Astrocyte (in vitro differentiated cells and primary cell): ENCODE results near the gene PTCH2. TPM values are rescaled to one million over a fixed set of nuclear protein-coding genes. Genes with fewer than 3 reads are reported as not detected.

Experiments used
- DNase-seq: peaks from one replicate; pipeline ENCODE4 v3.0.0-alpha.2; 2010; ENCODE audit warnings: low read depth
- FAIRE-seq: peaks from 2 replicates; lab custom pipeline; 2011; peaks lifted over from hg19 to GRCh38; lab: Jason Lieb, UNC
- H2AFZ ChIP-seq: 2 replicates; pipeline ENCODE4 v1.6.0; 2012; ENCODE audit warnings: low read depth, low read length, inconsistent platforms
- H3K27ac ChIP-seq: 2 replicates; pipeline ENCODE4 v1.5.1; 2011; ENCODE audit warnings: low read depth, low read length, inconsistent platforms
- H3K27me3 ChIP-seq: 2 replicates; pipeline ENCODE4 v1.6.0; 2011; ENCODE audit warnings: low read length, inconsistent platforms; ENCODE audit not compliant: insufficient read depth
- H3K36me3 ChIP-seq: 2 replicates; pipeline ENCODE4 v1.5.1; 2011; ENCODE audit warnings: low read length, inconsistent platforms; ENCODE audit not compliant: insufficient read depth
- H3K4me1 ChIP-seq: 2 replicates; pipeline ENCODE4 v1.5.1; 2011; ENCODE audit warnings: low read length, inconsistent platforms; ENCODE audit not compliant: insufficient read depth
- H3K4me2 ChIP-seq: 2 replicates; pipeline ENCODE4 v1.6.0; 2012; ENCODE audit warnings: low read length, inconsistent platforms
- H3K4me3 ChIP-seq: 2 replicates; pipeline ENCODE4 v1.5.1; 2011; ENCODE audit warnings: low read depth, mild to moderate bottlenecking, low read length, inconsistent platforms; ENCODE audit not compliant: insufficient read depth
- H3K79me2 ChIP-seq: 2 replicates; pipeline ENCODE4 v1.6.0; 2012; ENCODE audit warnings: mild to moderate bottlenecking, low read length, inconsistent platforms; ENCODE audit not compliant: insufficient read depth
- H3K9ac ChIP-seq: 2 replicates; pipeline ENCODE4 v1.6.0; 2012; ENCODE audit warnings: mild to moderate bottlenecking, low read length, inconsistent platforms
- H3K9me3 ChIP-seq: 2 replicates; pipeline ENCODE4 v1.5.1; 2012; ENCODE audit warnings: low read depth, mild to moderate bottlenecking, low read length, inconsistent platforms; ENCODE audit not compliant: insufficient read depth
- H4K20me1 ChIP-seq: 2 replicates; pipeline ENCODE4 v1.6.0; 2012; ENCODE audit warnings: low read length, inconsistent platforms; ENCODE audit not compliant: insufficient read depth
- H3K27ac Mint-ChIP-seq: one replicate; pipeline ENCODE4 v1.8.0; 2021; ENCODE audit warnings: mild to moderate bottlenecking, mixed read lengths; ENCODE audit not compliant: unreplicated experiment
- H3K27me3 Mint-ChIP-seq: one replicate; pipeline ENCODE4 v1.8.0; 2021; ENCODE audit warnings: low read depth, mixed read lengths; ENCODE audit not compliant: unreplicated experiment
- H3K36me3 Mint-ChIP-seq: one replicate; pipeline ENCODE4 v1.8.0; 2021; ENCODE audit warnings: low read depth, mixed read lengths; ENCODE audit not compliant: unreplicated experiment
- H3K4me1 Mint-ChIP-seq: one replicate; pipeline ENCODE4 v1.8.0; 2021; ENCODE audit warnings: low read depth, mixed read lengths; ENCODE audit not compliant: unreplicated experiment
- H3K4me3 Mint-ChIP-seq: one replicate; pipeline ENCODE4 v1.8.0; 2021; ENCODE audit warnings: mild to moderate bottlenecking, moderate library complexity, mixed read lengths; ENCODE audit not compliant: unreplicated experiment
- H3K9me3 Mint-ChIP-seq: one replicate; pipeline ENCODE4 v1.8.0; 2021; ENCODE audit warnings: mild to moderate bottlenecking, mixed read lengths; ENCODE audit not compliant: unreplicated experiment
- CTCF ChIP-seq: IDR thresholded peaks from 2 replicates; pipeline ENCODE4 v1.5.1; 2011; ENCODE audit warnings: low read depth, mild to moderate bottlenecking, inconsistent platforms, low read length, moderate library complexity; ENCODE audit not compliant: insufficient read depth
- EZH2 ChIP-seq: IDR thresholded peaks from 2 replicates; pipeline ENCODE4 v1.6.1; 2012; ENCODE audit warnings: mild to moderate bottlenecking, low read length, inconsistent platforms; ENCODE audit not compliant: insufficient read depth
- total RNA-seq: library from RNA; stranded (reverse); gene quantifications from 2 replicates; pipeline ENCODE4 v1.2.1, GENCODE V29; 2021

PTCH2 gene
- total RNA-seq, 1 donor from 2014 or later = 0.89 TPM

DNA sequence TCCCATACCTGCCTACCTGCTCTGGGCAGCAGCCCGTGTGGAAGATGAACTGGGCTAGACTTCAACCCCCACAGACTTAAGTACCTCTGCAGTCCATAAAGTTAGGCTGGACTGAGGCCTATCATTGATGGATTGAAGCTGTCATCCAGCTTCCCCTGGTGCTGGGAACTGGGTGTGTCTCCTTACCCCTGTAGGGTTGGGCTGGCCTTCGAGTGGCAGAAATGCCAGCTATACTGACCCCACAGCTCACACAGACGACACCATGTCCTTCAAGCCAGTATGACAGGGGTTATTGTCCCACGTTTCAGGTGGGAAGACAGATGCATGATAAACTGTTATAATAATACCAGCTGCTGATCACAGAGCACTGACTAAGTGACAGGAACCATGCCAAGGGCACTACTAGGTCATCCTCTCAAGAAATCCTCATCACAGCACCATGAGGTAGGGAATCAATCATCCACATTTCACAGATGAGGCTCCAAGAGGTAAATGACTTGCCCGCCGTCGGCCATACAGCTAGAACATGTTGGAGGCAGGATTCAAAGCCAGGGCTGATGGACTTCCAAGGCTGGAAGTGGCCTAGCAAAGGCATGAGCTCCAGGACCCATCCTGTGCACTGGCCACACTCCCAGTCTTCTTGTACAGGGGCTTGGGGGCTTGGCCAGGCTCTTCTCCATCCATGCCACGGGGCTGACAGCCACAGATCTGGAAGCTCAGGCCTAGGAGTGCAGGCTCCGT lies 54.8 kb downstream of the PTCH2 start, which contains the start of gene BEST4:
Gene BEST4, minus strand, starts transcription at position 51 of the 741 bp plus-strand sequence. CDS start 465 bp downstream, outside the sequence.
- Mint-ChIP-seq H3K9me3 (no peaks in the 10 kb centered on the region), H3K27me3 (peaks cover 16% of the 10 kb centered on the region), H3K4me1 (no peaks in the 10 kb centered on the region), H3K36me3 (peaks cover under 1% of the 10 kb centered on the region), H3K4me3 (no peak within 1 kb of the TSS), H3K27ac (no peak within 1 kb of the TSS)
- Histone ChIP-seq H3K36me3 (no peaks in the 10 kb centered on the region), H3K27ac (no peak within 1 kb of the TSS), H3K4me3 (no peak within 1 kb of the TSS), H3K27me3 (no peaks in the 10 kb centered on the region), H3K9me3 (no peaks in the 10 kb centered on the region), H2AFZ (no peak within 1 kb of the TSS), H4K20me1 (no peaks in the 10 kb centered on the region), H3K79me2 (no peaks in the 10 kb centered on the region), H3K4me2 (no peak within 1 kb of the TSS), H3K4me1 (peaks cover 26% of the 10 kb centered on the region), H3K9ac (no peak within 1 kb of the TSS)
- no peak for TF ChIP-seq CTCF
- no peak for TF ChIP-seq EZH2
- no peak for FAIRE-seq
- no peak for DNase-seq

DNA sequence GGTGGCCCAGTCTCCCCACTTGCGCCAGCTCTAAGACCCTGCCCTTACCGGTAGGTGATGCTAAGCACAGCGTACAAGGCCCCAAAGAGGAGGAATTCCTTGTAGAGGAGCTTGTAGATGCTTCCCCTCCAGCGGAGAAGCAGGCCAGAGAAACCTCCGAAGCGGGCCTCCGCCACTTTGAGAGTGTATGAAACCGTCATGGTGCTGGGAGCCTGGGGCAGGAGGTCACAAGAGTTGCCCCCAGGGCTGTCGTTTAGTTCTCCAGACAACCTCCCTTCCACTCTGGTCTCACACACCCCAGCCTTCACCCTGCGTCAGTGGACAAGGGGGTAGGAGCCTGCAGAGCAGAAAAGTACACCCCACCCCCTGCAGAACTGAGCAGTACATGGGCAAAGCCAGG lies 55.5 kb downstream of the PTCH2 start:
- FAIRE-seq (no peak), DNase-seq (no peak)
- peaks cover 25% of the 10 kb centered on the region for H3K4me1 ChIP-seq
- H3K4me3 Mint-ChIP-seq = no peak overlapping the region
- no peak overlapping the region for H3K27ac ChIP-seq
- H3K36me3 ChIP-seq = no peaks in the 10 kb centered on the region
- no peak overlapping the region for H3K4me2 ChIP-seq
- no peaks in the 10 kb centered on the region for H3K9me3 ChIP-seq
- peaks cover 3% of the 10 kb centered on the region for H3K36me3 Mint-ChIP-seq
- H3K9me3 Mint-ChIP-seq = no peaks in the 10 kb centered on the region
- no peaks in the 10 kb centered on the region for H3K79me2 ChIP-seq
- TF ChIP-seq CTCF (no peak), EZH2 (no peak)
- peaks cover 16% of the 10 kb centered on the region for H3K27me3 Mint-ChIP-seq
- no peaks in the 10 kb centered on the region for H4K20me1 ChIP-seq
- no peak overlapping the region for H3K27ac Mint-ChIP-seq
- no peak overlapping the region for H2AFZ ChIP-seq
- no peaks in the 10 kb centered on the region for H3K4me1 Mint-ChIP-seq
- H3K4me3 ChIP-seq = no peak overlapping the region
- H3K27me3 ChIP-seq = no peaks in the 10 kb centered on the region
- H3K9ac ChIP-seq = no peak overlapping the region

DNA sequence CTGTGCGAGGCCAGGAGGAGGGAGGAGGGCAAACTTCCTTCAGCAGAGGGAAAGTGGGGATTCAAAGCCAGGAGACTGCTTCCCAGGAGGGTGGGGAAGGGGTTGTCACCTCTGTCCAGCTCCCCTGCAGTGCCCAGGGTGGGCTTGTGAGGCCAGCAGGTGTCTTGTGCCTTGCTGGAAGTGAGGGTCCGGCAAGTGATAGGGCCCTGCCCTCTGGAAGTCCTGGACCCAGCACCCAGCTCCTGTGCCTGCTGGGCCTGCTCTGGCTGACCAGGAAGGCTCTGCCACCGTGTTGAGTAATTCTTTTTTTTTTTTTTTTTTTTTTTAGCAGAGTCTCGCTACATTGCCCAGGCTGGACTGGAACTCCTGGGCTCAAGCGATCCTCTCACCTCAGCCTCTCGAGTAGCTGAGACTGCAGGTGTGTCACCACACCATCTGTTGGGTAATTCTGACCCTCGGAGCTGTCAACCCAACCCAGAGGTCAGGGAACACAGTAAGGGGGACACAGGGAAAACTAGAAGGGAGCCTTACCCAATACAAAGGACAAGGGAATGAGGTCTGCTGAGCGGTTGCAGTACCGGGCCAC lies 56.1 kb downstream of the PTCH2 start:
- H3K36me3 ChIP-seq = no peaks in the 10 kb centered on the region
- H3K27me3 ChIP-seq = no peaks in the 10 kb centered on the region
- no peaks in the 10 kb centered on the region for H3K79me2 ChIP-seq
- H3K4me1 ChIP-seq = peaks cover 25% of the 10 kb centered on the region
- no peaks in the 10 kb centered on the region for H3K9me3 ChIP-seq
- peak overlapping the region; percentile 90 for H3K4me2 ChIP-seq
- H3K4me3 Mint-ChIP-seq = no peak overlapping the region
- no peaks in the 10 kb centered on the region for H3K4me1 Mint-ChIP-seq
- no peak overlapping the region for H3K27ac ChIP-seq
- H2AFZ ChIP-seq = peak overlapping the region; percentile 87
- no peak overlapping the region for H3K4me3 ChIP-seq
- H4K20me1 ChIP-seq = no peaks in the 10 kb centered on the region
- no peak overlapping the region for H3K27ac Mint-ChIP-seq
- peak overlapping the region; percentile 51 for H3K9ac ChIP-seq
- DNase-seq (no peak), FAIRE-seq (no peak)
- no peaks in the 10 kb centered on the region for H3K9me3 Mint-ChIP-seq
- TF ChIP-seq EZH2 (no peak), CTCF (no peak)
- H3K36me3 Mint-ChIP-seq = peaks cover 3% of the 10 kb centered on the region
- peaks cover 16% of the 10 kb centered on the region for H3K27me3 Mint-ChIP-seq
